Muscle layer of colon (tissue), 2 donors: ENCODE data around the gene PCDHA1.
"Not testable (repeated sequence)": the region's sequence is repeated elsewhere in the genome, so short reads cannot be mapped to it uniquely, and the experiment has no call there.

Source experiments
- H3K27ac ChIP-seq: one replicate; pipeline ENCODE4 v1.7.0; 2013; ENCODE audit warnings: low read depth, mild to moderate bottlenecking, low read length, moderate library complexity
- H3K27me3 ChIP-seq, 2 donors: one replicate each; pipeline ENCODE4 v1.7.0; 2013; ENCODE audit warnings: low read length in 2 of 2, mild to moderate bottlenecking in 2 of 2; ENCODE audit not compliant: insufficient read depth in 2 of 2, control insufficient read depth in 1 of 2
- H3K36me3 ChIP-seq: one replicate; pipeline ENCODE4 v1.7.0; 2013; ENCODE audit warnings: mild to moderate bottlenecking, low read length; ENCODE audit not compliant: insufficient read depth
- H3K4me1 ChIP-seq: one replicate; pipeline ENCODE4 v1.7.0; 2013; ENCODE audit warnings: mild to moderate bottlenecking, low read length; ENCODE audit not compliant: insufficient read depth
- H3K4me3 ChIP-seq, 2 donors: one replicate each; pipeline ENCODE4 v1.7.0; 2013; ENCODE audit warnings: low read length in 2 of 2, low read depth in 1 of 2, mild to moderate bottlenecking in 1 of 2, moderate library complexity in 1 of 2
- H3K9ac ChIP-seq: one replicate; pipeline ENCODE4 v1.7.0; 2013; ENCODE audit warnings: low read length
- H3K9me3 ChIP-seq: one replicate; pipeline ENCODE4 v1.7.0; 2013; ENCODE audit warnings: mild to moderate bottlenecking, low read length
- donor health status: abdominal sarcoma.
- donor health status: Adenocarcinoma of cecum.

Gene PCDHA1

GRCh38 chr5:140868721-140869554 is 83.0 kb downstream of the PCDHA1 start, which contains the start of gene PCDHA11:
Gene PCDHA11, plus strand, starts transcription at chr5:140868957. Its CDS starts 147 bp downstream, at chr5:140869104.
- Histone ChIP-seq H3K27ac (no peak within 1 kb of the TSS), H3K4me3 (no peak within 1 kb of the TSS), H3K9me3 (no peaks in the 10 kb centered on the region), H3K27me3 (peaks cover 0 to 7% of the 10 kb centered on the region in 2 donors), H3K4me1 (no peaks in the 10 kb centered on the region), H3K9ac (no peak within 1 kb of the TSS), H3K36me3 (no peaks in the 10 kb centered on the region)

GRCh38 chr5:140869555-140869886 is 83.6 kb downstream of the PCDHA1 start:
- Histone ChIP-seq H3K4me1 (no peaks in the 10 kb centered on the region), H3K27me3 (peaks cover 0 to 7% of the 10 kb centered on the region in 2 donors), H3K4me3 (no peak overlapping the region), H3K27ac (no peak overlapping the region), H3K36me3 (no peaks in the 10 kb centered on the region), H3K9me3 (no peaks in the 10 kb centered on the region), H3K9ac (no peak overlapping the region)

GRCh38 chr5:140870221-140871201 is 84.6 kb downstream of the PCDHA1 start:
- peaks cover 0 to 7% of the 10 kb centered on the region in 2 donors for H3K27me3 ChIP-seq

GRCh38 chr5:140875085-140876065 is 89.4 kb downstream of the PCDHA1 start, which contains the start of gene PCDHA12:
Gene PCDHA12, plus strand, starts transcription at chr5:140875308. Its CDS starts 165 bp downstream, at chr5:140875473.
- Histone ChIP-seq H3K4me1 (no peaks in the 10 kb centered on the region), H3K4me3 (no peak within 1 kb of the TSS), H3K27me3 (peaks cover 0 to 12% of the 10 kb centered on the region in 2 donors), H3K9ac (no peak within 1 kb of the TSS), H3K9me3 (peaks cover 5% of the 10 kb centered on the region), H3K27ac (no peak within 1 kb of the TSS), H3K36me3 (no peaks in the 10 kb centered on the region)

More at GRCh38 chr5:140870221-140871201, 84.6 kb downstream of the PCDHA1 start:
- H3K9ac ChIP-seq = no peak overlapping the region
- H3K36me3 ChIP-seq = no peaks in the 10 kb centered on the region
- H3K9me3 ChIP-seq = no peaks in the 10 kb centered on the region
- H3K27ac ChIP-seq = no peak overlapping the region
- H3K4me3 ChIP-seq = no peak overlapping the region
- no peaks in the 10 kb centered on the region for H3K4me1 ChIP-seq

GRCh38 chr5:140876541-140877261 is 90.8 kb downstream of the PCDHA1 start:
- not testable (repeated sequence) for H3K4me1 ChIP-seq, H3K9me3 ChIP-seq, H3K36me3 ChIP-seq, H3K4me3 ChIP-seq, H3K27ac ChIP-seq, H3K9ac ChIP-seq, H3K27me3 ChIP-seq

GRCh38 chr5:140877262-140877581 is 91.3 kb downstream of the PCDHA1 start:
- Histone ChIP-seq H3K36me3 (no peaks in the 10 kb centered on the region), H3K27ac (no peak overlapping the region), H3K9ac (no peak overlapping the region), H3K27me3 (peaks cover 0 to 5% of the 10 kb centered on the region in 2 donors), H3K4me3 (no peak overlapping the region), H3K9me3 (peaks cover 5% of the 10 kb centered on the region), H3K4me1 (no peaks in the 10 kb centered on the region)

- Histone ChIP-seq H3K9me3 (peaks cover 6% of the 10 kb centered on the region), H3K36me3 (no peaks in the 10 kb centered on the region), H3K4me3 (no peak within 1 kb of the TSS), H3K9ac (no peak within 1 kb of the TSS), H3K4me1 (no peaks in the 10 kb centered on the region), H3K27ac (no peak within 1 kb of the TSS), H3K27me3 (peaks cover 0 to 8% of the 10 kb centered on the region in 2 donors)
Observed at GRCh38 chr5:140881889-140882590, 96.1 kb downstream of the PCDHA1 start, which contains the start of gene PCDHA13. Gene PCDHA13, plus strand, starts transcription at chr5:140882124. Its CDS starts 145 bp downstream, at chr5:140882269.

- Histone ChIP-seq H3K27me3 (peaks cover 0 to 4% of the 10 kb centered on the region in 2 donors), H3K27ac (no peak overlapping the region), H3K36me3 (no peaks in the 10 kb centered on the region), H3K9me3 (peaks cover 6% of the 10 kb centered on the region), H3K4me1 (no peaks in the 10 kb centered on the region), H3K9ac (no peak overlapping the region), H3K4me3 (no peak overlapping the region)
Observed at GRCh38 chr5:140882591-140882899, 96.6 kb downstream of the PCDHA1 start.

- Histone ChIP-seq H3K9me3 (peaks cover 6% of the 10 kb centered on the region), H3K4me1 (no peaks in the 10 kb centered on the region), H3K9ac (no peak overlapping the region), H3K4me3 (no peak overlapping the region), H3K27ac (no peak overlapping the region), H3K27me3 (peaks cover 0 to 4% of the 10 kb centered on the region in 2 donors), H3K36me3 (no peaks in the 10 kb centered on the region)
Observed at GRCh38 chr5:140883373-140883772, 97.4 kb downstream of the PCDHA1 start.
